HepG2 (cell line): ENCODE measurements around the gene SUSD6. TPM values are rescaled to one million over a fixed set of nuclear protein-coding genes. Genes with fewer than 3 reads are reported as not detected.

Experiments
- ARNTL ChIP-seq: sonication (generic); formaldehyde crosslinking; IDR thresholded peaks from 2 replicates; pipeline ENCODE4 v1.4.0; 2020; ENCODE audit warnings: mild to moderate bottlenecking, missing genetic modification reagents
- CBX5 ChIP-seq: sonication (generic); formaldehyde crosslinking; IDR thresholded peaks from 2 replicates; pipeline ENCODE4 v1.4.0; 2020; ENCODE audit warnings: missing genetic modification reagents, borderline replicate concordance
- E2F2 ChIP-seq: sonication (generic); formaldehyde crosslinking; IDR thresholded peaks from 2 replicates; pipeline ENCODE4 v1.4.0; 2020; ENCODE audit warnings: missing genetic modification reagents, borderline replicate concordance
- FOXK1 ChIP-seq: sonication (generic); formaldehyde crosslinking; IDR thresholded peaks from 2 replicates; pipeline ENCODE4 v1.4.0; 2020; ENCODE audit warnings: low read depth, missing genetic modification reagents, borderline replicate concordance
- GLMP ChIP-seq: sonication (generic); formaldehyde crosslinking; IDR thresholded peaks from 2 replicates; pipeline ENCODE4 v1.9.0; 2021; ENCODE audit warnings: missing genetic modification reagents, mild to moderate bottlenecking, borderline replicate concordance
- GRHL1 ChIP-seq: sonication (generic); formaldehyde crosslinking; conservative IDR thresholded peaks from 2 replicates; pipeline ENCODE4 v1.8.0; 2022; ENCODE audit warnings: missing genetic modification reagents
- MIER2 ChIP-seq: IDR thresholded peaks from 2 replicates; pipeline ENCODE4 v1.6.1; 2016; ENCODE audit warnings: missing biosample characterization, missing genetic modification reagents
- MLLT10 ChIP-seq: sonication (generic); formaldehyde crosslinking; IDR thresholded peaks from 2 replicates; pipeline ENCODE4 v1.4.0; 2020; ENCODE audit warnings: missing genetic modification reagents
- MTA3 ChIP-seq: sonication (generic); formaldehyde crosslinking; IDR thresholded peaks from 2 replicates; pipeline ENCODE4 v1.4.0; 2020; ENCODE audit warnings: missing genetic modification reagents
- RBM22 ChIP-seq: fragments of 200-400 bp; formaldehyde crosslinking; optimal IDR thresholded peaks from 2 replicates; pipeline ENCODE3; 2017; ENCODE audit warnings: mild to moderate bottlenecking, low read length, moderate library complexity
- SIN3B ChIP-seq: fragments of 150-350 bp; IDR thresholded peaks from 2 replicates; pipeline ENCODE4 v1.6.1; 2014; ENCODE audit warnings: low read length
- ZBTB2 ChIP-seq: sonication (generic); formaldehyde crosslinking; IDR thresholded peaks from 2 replicates; pipeline ENCODE4 v1.8.0; 2022; ENCODE audit warnings: low read depth, missing genetic modification reagents
- ZBTB8A ChIP-seq: sonication (generic); formaldehyde crosslinking; IDR thresholded peaks from 2 replicates; pipeline ENCODE4 v1.4.0; 2020; ENCODE audit warnings: mild to moderate bottlenecking, low read depth, missing genetic modification reagents, borderline replicate concordance
- ZNF251 ChIP-seq: sonication (generic); formaldehyde crosslinking; IDR thresholded peaks from 2 replicates; pipeline ENCODE4 v1.9.0; 2021; ENCODE audit warnings: mild to moderate bottlenecking, missing genetic modification reagents
- ZNF274 ChIP-seq: sonication (generic); formaldehyde crosslinking; IDR thresholded peaks from 2 replicates; pipeline ENCODE4 v1.5.1; 2020; ENCODE audit warnings: mild to moderate bottlenecking, missing genetic modification reagents
- ZNF276 ChIP-seq: sonication (generic); formaldehyde crosslinking; IDR thresholded peaks from 2 replicates; pipeline ENCODE4 v1.4.0; 2020; ENCODE audit warnings: mild to moderate bottlenecking, low read depth, missing genetic modification reagents
- ZNF343 ChIP-seq: sonication (generic); formaldehyde crosslinking; IDR thresholded peaks from 2 replicates; pipeline ENCODE4 v1.4.0; 2020; ENCODE audit warnings: mild to moderate bottlenecking, missing genetic modification reagents
- ZNF446 ChIP-seq: sonication (generic); formaldehyde crosslinking; IDR thresholded peaks from 2 replicates; pipeline ENCODE4 v1.5.0; 2020; ENCODE audit warnings: mild to moderate bottlenecking, missing genetic modification reagents
- ZNF740 ChIP-seq: sonication (generic); formaldehyde crosslinking; IDR thresholded peaks from 2 replicates; pipeline ENCODE4 v1.4.0; 2020; ENCODE audit warnings: missing genetic modification reagents
- polyA plus RNA-seq, 8 experiments: library from polyadenylated mRNA; depleted of rRNA in 3 of 8; stranded (reverse) in 7 of 8; unstranded in 1 of 8; fragments of >200 nt; fragmentation: Illumina TruSeq in 4 of 8; extraction: Trizol in 4 of 8; gene quantifications; 2 replicates each; pipeline versions ENCODE4 v1.2.1 to v1.2.3, GENCODE V29; 2011 to 2016; ENCODE audit warnings: low read depth in 4 of 8, missing spikeins in 1 of 8, mixed read lengths in 1 of 8; ENCODE audit not compliant: insufficient read depth in 1 of 8
- total RNA-seq, 5 experiments: library from RNA; depleted of rRNA; stranded (reverse); fragments of >200 nt; fragmentation: Illumina TruSeq; extraction: Trizol; gene quantifications; 2 replicates each; pipeline ENCODE4 v1.2.3, GENCODE V29; 2016; ENCODE audit warnings: low read depth in 1 of 5

Gene SUSD6
- total and polyA plus RNA-seq, 2 of the 13 experiments (the other 11 are each of a cell fraction or from before 2014, with no cell fraction given): 7.2 to 7.4 TPM

GRCh38 chr14:69693801-69694729 is 82.7 kb downstream of the SUSD6 start (continued):
- TF ChIP-seq FOXK1 (CRISPR knock-in tag) (no peak), ZBTB2 (CRISPR knock-in tag) (no peak), ZNF343 (CRISPR knock-in tag) (no peak), RBM22 (no peak), CBX5 (CRISPR knock-in tag) (no peak), MTA3 (CRISPR knock-in tag) (no peak), MIER2 (CRISPR knock-in tag) (peak; percentile 48; the same call in 1 of the 2 replicates), ARNTL (CRISPR knock-in tag) (peak; percentile 63; the same call in 1 of the 2 replicates), ZNF276 (CRISPR knock-in tag) (no peak), GLMP (CRISPR knock-in tag) (no peak), ZNF251 (no peak), GRHL1 (CRISPR knock-in tag) (no peak), E2F2 (no peak), MLLT10 (CRISPR knock-in tag) (no peak), SIN3B (no peak), ZNF274 (no peak), ZNF446 (CRISPR knock-in tag) (no peak), ZNF740 (CRISPR knock-in tag) (no peak), ZBTB8A (no peak)
